Memory B cell (primary cell): ENCODE measurements around the gene DGKB.

Experiments
- ATAC-seq: fragments of 150-1000 bp; cut with Tn5 transposase; 2 replicates; pipeline ENCODE4 v1.10.0; 2021; ENCODE audit warnings: low read depth, mild to moderate bottlenecking, moderate library complexity
- DNase-seq, 2 donors: peaks; one replicate each; pipeline ENCODE4 v3.0.0; 2022; ENCODE audit warnings: low spot score in 2 of 2
- H3K27ac Mint-ChIP-seq: one replicate; pipeline ENCODE4 v1.8.0; 2022; ENCODE audit warnings: mild to moderate bottlenecking, moderate library complexity, mixed read lengths
- H3K27me3 Mint-ChIP-seq: one replicate; pipeline ENCODE4 v1.8.0; 2022; ENCODE audit warnings: mixed read lengths
- H3K36me3 Mint-ChIP-seq: one replicate; pipeline ENCODE4 v1.8.0; 2022; ENCODE audit warnings: mild to moderate bottlenecking, mixed read lengths
- H3K4me1 Mint-ChIP-seq: one replicate; pipeline ENCODE4 v1.8.0; 2022; ENCODE audit warnings: mixed read lengths
- H3K4me3 Mint-ChIP-seq: one replicate; pipeline ENCODE4 v1.8.0; 2022; ENCODE audit warnings: mild to moderate bottlenecking, moderate library complexity, mixed read lengths
- H3K9me3 Mint-ChIP-seq: one replicate; pipeline ENCODE4 v1.8.0; 2022; ENCODE audit warnings: mixed read lengths

DGKB gene

GRCh38 chr7:14635955-14636354, 266.6 kb downstream of the DGKB start:
- no peak overlapping the region for H3K27ac Mint-ChIP-seq
- no peaks in the 10 kb centered on the region for H3K36me3 Mint-ChIP-seq
- no peaks in the 10 kb centered on the region for H3K4me1 Mint-ChIP-seq
- H3K9me3 Mint-ChIP-seq, result no peaks in the 10 kb centered on the region
- no peak overlapping the region for H3K4me3 Mint-ChIP-seq
- no peak for DNase-seq
- no peaks in the 10 kb centered on the region for H3K27me3 Mint-ChIP-seq
- ATAC-seq, result no peak

GRCh38 chr7:14630048-14630447, 272.5 kb downstream of the DGKB start:
- no peaks in the 10 kb centered on the region for H3K27me3 Mint-ChIP-seq
- no peaks in the 10 kb centered on the region for H3K4me1 Mint-ChIP-seq
- no peak overlapping the region for H3K4me3 Mint-ChIP-seq
- H3K36me3 Mint-ChIP-seq, result no peaks in the 10 kb centered on the region
- no peak overlapping the region for H3K27ac Mint-ChIP-seq
- no peak for ATAC-seq
- no peak for DNase-seq
- H3K9me3 Mint-ChIP-seq, result peaks cover 1% of the 10 kb centered on the region

GRCh38 chr7:14628516-14628915, 274.0 kb downstream of the DGKB start:
- peaks cover 1% of the 10 kb centered on the region for H3K9me3 Mint-ChIP-seq
- DNase-seq (no peak), ATAC-seq (no peak)
- H3K4me3 Mint-ChIP-seq, result no peak overlapping the region
- H3K27me3 Mint-ChIP-seq, result no peaks in the 10 kb centered on the region
- H3K36me3 Mint-ChIP-seq, result no peaks in the 10 kb centered on the region
- no peak overlapping the region for H3K27ac Mint-ChIP-seq
- H3K4me1 Mint-ChIP-seq, result no peaks in the 10 kb centered on the region

GRCh38 chr7:14626076-14626475, 276.5 kb downstream of the DGKB start:
- no peak for ATAC-seq
- no peaks in the 10 kb centered on the region for H3K4me1 Mint-ChIP-seq

GRCh38 chr7:14622559-14622958, 280.0 kb downstream of the DGKB start:
- Mint-ChIP-seq H3K4me1 (no peaks in the 10 kb centered on the region), H3K36me3 (no peaks in the 10 kb centered on the region), H3K9me3 (peaks cover 5% of the 10 kb centered on the region), H3K4me3 (no peak overlapping the region), H3K27ac (no peak overlapping the region), H3K27me3 (no peaks in the 10 kb centered on the region)
- ATAC-seq (no peak), DNase-seq (no peak)

More at GRCh38 chr7:14626076-14626475, 276.5 kb downstream of the DGKB start:
- no peaks in the 10 kb centered on the region for H3K27me3 Mint-ChIP-seq
- DNase-seq, result no peak
- peaks cover 5% of the 10 kb centered on the region for H3K9me3 Mint-ChIP-seq
- H3K36me3 Mint-ChIP-seq, result no peaks in the 10 kb centered on the region
- H3K27ac Mint-ChIP-seq, result no peak overlapping the region
- H3K4me3 Mint-ChIP-seq, result no peak overlapping the region

- H3K27me3 Mint-ChIP-seq, result no peaks in the 10 kb centered on the region
- no peak for DNase-seq
Measured at GRCh38 chr7:14606101-14606500, 296.4 kb downstream of the DGKB start.

GRCh38 chr7:14604606-14605005, 297.9 kb downstream of the DGKB start:
- Mint-ChIP-seq H3K36me3 (no peaks in the 10 kb centered on the region), H3K4me1 (no peaks in the 10 kb centered on the region), H3K4me3 (no peak overlapping the region), H3K27ac (no peak overlapping the region), H3K9me3 (peaks cover 2% of the 10 kb centered on the region), H3K27me3 (no peaks in the 10 kb centered on the region)
- ATAC-seq (no peak), DNase-seq (no peak)

More at GRCh38 chr7:14606101-14606500, 296.4 kb downstream of the DGKB start:
- H3K4me3 Mint-ChIP-seq, result no peak overlapping the region
- ATAC-seq, result no peak
- H3K27ac Mint-ChIP-seq, result no peak overlapping the region
- H3K9me3 Mint-ChIP-seq, result peaks cover 4% of the 10 kb centered on the region
- H3K36me3 Mint-ChIP-seq, result no peaks in the 10 kb centered on the region
- H3K4me1 Mint-ChIP-seq, result no peaks in the 10 kb centered on the region

- Mint-ChIP-seq H3K4me1 (no peaks in the 10 kb centered on the region), H3K9me3 (peaks cover 2% of the 10 kb centered on the region), H3K4me3 (no peak overlapping the region), H3K27me3 (no peaks in the 10 kb centered on the region), H3K36me3 (no peaks in the 10 kb centered on the region), H3K27ac (no peak overlapping the region)
- DNase-seq (no peak), ATAC-seq (no peak)
Measured at GRCh38 chr7:14602851-14603250, 299.7 kb downstream of the DGKB start.

- ATAC-seq (no peak), DNase-seq (no peak)
- H3K27me3 Mint-ChIP-seq, result no peaks in the 10 kb centered on the region
- H3K4me1 Mint-ChIP-seq, result no peaks in the 10 kb centered on the region
- peaks cover 2% of the 10 kb centered on the region for H3K9me3 Mint-ChIP-seq
- H3K4me3 Mint-ChIP-seq, result no peak overlapping the region
- H3K36me3 Mint-ChIP-seq, result no peaks in the 10 kb centered on the region
- no peak overlapping the region for H3K27ac Mint-ChIP-seq
Measured at GRCh38 chr7:14600766-14601367, 301.7 kb downstream of the DGKB start.

- ATAC-seq (no peak), DNase-seq (no peak)
- H3K27me3 Mint-ChIP-seq, result no peaks in the 10 kb centered on the region
- H3K9me3 Mint-ChIP-seq, result peaks cover 2% of the 10 kb centered on the region
- H3K4me3 Mint-ChIP-seq, result no peak overlapping the region
- no peaks in the 10 kb centered on the region for H3K36me3 Mint-ChIP-seq
- H3K4me1 Mint-ChIP-seq, result no peaks in the 10 kb centered on the region
- H3K27ac Mint-ChIP-seq, result no peak overlapping the region
Measured at GRCh38 chr7:14598978-14599377, 303.6 kb downstream of the DGKB start.

GRCh38 chr7:14596421-14596820, 306.1 kb downstream of the DGKB start:
- DNase-seq, result no peak
- Mint-ChIP-seq H3K27me3 (no peaks in the 10 kb centered on the region), H3K27ac (no peak overlapping the region), H3K9me3 (no peaks in the 10 kb centered on the region), H3K4me1 (no peaks in the 10 kb centered on the region), H3K4me3 (no peak overlapping the region), H3K36me3 (no peaks in the 10 kb centered on the region)
- ATAC-seq, result no peak

GRCh38 chr7:14590206-14590605, 312.3 kb downstream of the DGKB start:
- no peaks in the 10 kb centered on the region for H3K36me3 Mint-ChIP-seq
- DNase-seq (no peak), ATAC-seq (no peak)
- H3K4me3 Mint-ChIP-seq, result no peak overlapping the region
- no peaks in the 10 kb centered on the region for H3K4me1 Mint-ChIP-seq
- no peak overlapping the region for H3K27ac Mint-ChIP-seq
- H3K9me3 Mint-ChIP-seq, result peaks cover 8% of the 10 kb centered on the region
- no peaks in the 10 kb centered on the region for H3K27me3 Mint-ChIP-seq

- Mint-ChIP-seq H3K4me3 (no peak overlapping the region), H3K4me1 (no peaks in the 10 kb centered on the region)
Measured at GRCh38 chr7:14585232-14585631, 317.3 kb downstream of the DGKB start.

GRCh38 chr7:14583518-14583917, 319.0 kb downstream of the DGKB start:
- Mint-ChIP-seq H3K4me1 (no peaks in the 10 kb centered on the region), H3K27me3 (no peaks in the 10 kb centered on the region), H3K4me3 (no peak overlapping the region), H3K27ac (no peak overlapping the region), H3K9me3 (peaks cover 10% of the 10 kb centered on the region), H3K36me3 (no peaks in the 10 kb centered on the region)
- ATAC-seq (no peak), DNase-seq (no peak)

More at GRCh38 chr7:14585232-14585631, 317.3 kb downstream of the DGKB start:
- no peaks in the 10 kb centered on the region for H3K27me3 Mint-ChIP-seq
- peaks cover 8% of the 10 kb centered on the region for H3K9me3 Mint-ChIP-seq
- ATAC-seq, result no peak
- H3K36me3 Mint-ChIP-seq, result no peaks in the 10 kb centered on the region
- no peak overlapping the region for H3K27ac Mint-ChIP-seq
- DNase-seq, result no peak

- no peaks in the 10 kb centered on the region for H3K27me3 Mint-ChIP-seq
- H3K4me1 Mint-ChIP-seq, result no peaks in the 10 kb centered on the region
- H3K36me3 Mint-ChIP-seq, result no peaks in the 10 kb centered on the region
- ATAC-seq (no peak), DNase-seq (no peak)
- H3K27ac Mint-ChIP-seq, result no peak overlapping the region
- no peak overlapping the region for H3K4me3 Mint-ChIP-seq
- H3K9me3 Mint-ChIP-seq, result peaks cover 4% of the 10 kb centered on the region
Measured at GRCh38 chr7:14582010-14582409, 320.5 kb downstream of the DGKB start.
